Activated CD8-positive, alpha-beta memory T cell treated with anti-CD3 and anti-CD28 coated beads, Interleukin-2, amount 50 U/mL, for 48 hours (primary cell): Measurements from ENCODE around the gene MICAL3.

ENCODE experiments used
- DNase-seq: peaks from one replicate; pipeline ENCODE4 v3.0.0-alpha.2; 2020

MICAL3 gene

DNA sequence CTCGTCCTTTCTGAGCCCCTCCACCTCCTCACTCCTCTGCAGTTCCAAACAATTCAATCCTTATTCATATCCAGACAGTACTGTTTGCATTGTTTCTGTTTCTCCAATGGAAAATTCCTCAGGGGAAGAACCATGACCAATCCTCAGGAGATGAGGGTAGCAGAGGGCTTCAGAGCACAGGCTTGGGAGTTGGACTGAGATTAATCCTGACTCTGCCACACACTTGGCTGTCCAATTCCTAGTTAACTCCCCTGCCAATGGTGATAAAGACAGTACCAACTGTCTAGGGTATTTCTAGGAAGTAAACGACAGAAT lies 58.0 kb downstream of the MICAL3 start:
- DNase-seq, result no peak

- no peak for DNase-seq
These were observed 58.6 kb downstream of the MICAL3 start for GRCh38 chr22:17965538-17966402.

- no peak for DNase-seq
These were observed 59.7 kb downstream of the MICAL3 start for GRCh38 chr22:17964643-17965042.

DNA sequence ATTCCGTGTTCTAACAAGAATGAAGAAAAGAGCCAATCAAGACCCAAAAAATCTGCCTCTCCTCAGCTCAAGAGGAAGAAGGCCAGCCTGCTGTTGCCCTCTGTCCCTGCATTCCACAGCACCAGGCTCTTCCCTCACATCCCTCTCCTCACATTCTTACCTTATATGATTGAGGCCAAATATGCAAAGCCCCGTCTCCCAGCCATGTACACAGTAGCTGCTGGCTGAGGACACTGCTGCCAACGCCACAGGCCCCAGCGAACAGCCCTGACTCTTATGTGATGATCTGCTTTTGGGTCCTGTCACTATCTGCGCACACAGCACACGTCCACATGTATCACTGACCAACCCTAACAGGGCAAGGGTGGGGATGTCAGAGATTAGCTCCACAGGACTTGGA lies 60.2 kb downstream of the MICAL3 start:
- DNase-seq, result no peak

- DNase-seq, result no peak
These were observed 61.3 kb downstream of the MICAL3 start for GRCh38 chr22:17963015-17963414.

DNA sequence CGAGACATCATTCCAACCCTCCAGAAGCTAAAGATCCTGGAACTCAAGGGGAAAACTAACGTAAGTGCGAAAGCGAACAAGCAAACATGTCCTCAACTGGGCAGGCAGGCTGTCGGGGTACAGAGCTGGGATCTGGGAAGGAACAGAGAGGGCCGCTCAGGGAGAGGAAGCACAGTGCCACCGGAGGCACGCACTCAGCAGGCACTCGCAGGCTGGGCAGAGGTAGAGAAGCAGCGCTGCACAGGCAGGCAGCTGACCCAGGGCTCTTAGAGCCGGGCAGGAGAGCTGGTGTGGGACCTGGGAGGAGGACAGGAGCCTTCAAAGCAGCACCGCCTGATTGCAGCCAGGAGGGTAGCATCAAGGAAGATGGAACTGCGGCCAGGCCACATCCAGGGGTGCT lies 62.2 kb downstream of the MICAL3 start:
- no peak for DNase-seq

DNA sequence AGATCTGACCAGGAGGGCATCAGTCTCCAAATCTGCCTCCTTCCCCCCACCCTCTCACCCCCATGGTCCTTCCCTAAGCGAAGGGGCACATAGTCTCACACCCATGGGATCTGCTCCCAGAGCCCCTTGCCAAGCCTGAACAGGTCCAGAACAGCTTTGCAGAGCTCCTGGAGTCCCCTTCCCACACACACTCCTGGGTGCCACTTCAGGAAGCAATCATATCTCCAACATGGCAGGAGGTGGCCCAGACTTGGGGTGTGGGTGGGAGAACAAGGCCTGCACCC lies 63.0 kb downstream of the MICAL3 start:
- no peak for DNase-seq

DNA sequence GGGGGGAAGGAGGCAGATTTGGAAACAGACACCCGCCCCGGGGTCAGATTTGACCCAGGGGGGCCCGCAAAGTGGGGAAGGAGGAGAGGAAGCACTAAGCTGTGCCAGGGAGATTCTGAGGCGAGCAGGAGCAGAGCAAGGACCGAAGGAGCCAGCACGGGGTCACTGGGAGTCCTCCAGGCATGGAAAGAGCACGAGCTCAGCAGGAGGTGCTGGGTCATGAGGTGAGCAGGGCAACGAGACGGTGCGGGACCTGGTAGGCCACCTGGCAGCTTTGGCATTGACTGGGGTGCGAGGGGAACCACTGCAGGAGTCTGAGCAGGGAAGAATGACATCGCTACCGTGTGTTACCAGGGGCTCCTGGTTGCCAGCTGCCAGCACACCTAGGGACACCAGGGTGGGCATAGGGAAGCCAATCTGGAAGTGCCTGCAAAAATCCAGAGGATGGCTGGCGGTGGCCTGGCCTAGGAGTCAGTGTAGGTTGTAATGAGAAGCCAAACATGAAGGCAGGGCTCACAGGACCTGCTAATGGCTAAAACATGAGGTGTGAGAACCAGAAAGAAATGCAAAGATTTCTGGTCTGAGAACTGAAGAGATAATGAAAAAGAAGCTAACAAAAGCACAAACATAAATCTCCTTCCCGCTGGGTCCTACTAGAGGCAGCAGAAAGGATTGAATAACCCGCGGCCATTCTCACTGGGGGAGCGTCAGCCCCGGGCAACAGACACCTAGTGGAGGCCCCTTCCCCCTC lies 63.5 kb downstream of the MICAL3 start:
- DNase-seq, result no peak

GRCh38 chr22:17960011-17960410 lies 64.3 kb downstream of the MICAL3 start:
- DNase-seq, result no peak

DNA sequence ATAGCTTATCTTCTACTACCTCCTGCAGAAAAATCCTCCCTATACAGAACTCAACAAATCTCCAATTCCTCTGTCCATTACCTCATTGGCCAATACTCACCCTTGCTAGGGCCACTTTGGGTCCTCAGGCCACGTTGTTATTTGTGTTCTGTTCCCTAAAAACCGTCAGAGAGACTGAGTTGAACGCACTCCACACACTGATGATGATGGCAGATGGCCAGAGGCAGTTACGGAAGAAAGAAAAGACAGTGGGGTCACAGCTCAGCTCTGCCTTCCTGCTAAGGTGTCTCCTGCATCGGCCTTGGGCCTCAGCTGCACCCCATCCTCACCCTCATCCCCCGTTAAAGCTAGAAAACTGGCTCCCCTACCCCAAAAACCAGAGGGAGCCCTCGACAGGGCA lies 66.2 kb downstream of the MICAL3 start:
- no peak for DNase-seq

DNA sequence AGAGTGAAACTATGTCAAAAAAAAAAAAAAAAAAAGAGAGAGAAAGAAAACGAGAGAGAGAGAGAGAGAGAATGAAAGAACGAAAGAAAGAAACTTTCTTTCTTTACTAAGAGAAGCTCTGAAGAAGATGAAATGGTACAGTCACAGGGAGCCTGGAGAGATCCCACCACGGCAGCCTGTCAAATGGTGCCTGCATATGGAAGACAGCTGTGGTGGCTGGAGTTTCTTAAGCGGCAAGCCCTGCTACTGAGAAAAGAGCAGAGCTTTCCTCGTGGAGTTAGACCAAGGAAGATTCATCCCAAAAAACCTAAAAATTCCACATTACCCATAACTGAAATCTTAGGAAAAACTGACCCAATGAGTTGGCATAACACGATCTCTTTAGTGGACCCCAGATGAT lies 66.7 kb downstream of the MICAL3 start:
- no peak for DNase-seq

GRCh38 chr22:17957204-17957603 lies 67.2 kb downstream of the MICAL3 start:
- no peak for DNase-seq

DNA sequence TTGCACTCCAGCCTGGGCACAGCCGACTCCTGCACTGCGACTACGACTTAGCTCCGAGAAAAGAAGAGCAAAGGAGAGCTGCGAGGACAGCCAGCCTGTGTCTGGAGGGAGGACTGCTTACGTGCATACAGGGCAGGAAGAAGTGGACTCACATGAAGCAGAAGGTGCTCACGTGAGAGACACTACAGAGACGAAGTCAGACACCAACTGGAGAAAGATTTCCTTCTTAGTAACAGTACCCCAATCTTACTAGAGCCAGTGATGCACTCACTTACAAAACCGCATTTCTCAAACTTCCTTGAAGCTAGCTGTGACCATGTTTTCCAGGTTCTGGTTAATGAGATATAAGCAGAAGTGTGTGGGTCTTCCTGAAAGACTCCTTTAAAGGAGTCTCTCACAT lies 67.7 kb downstream of the MICAL3 start:
- DNase-seq, result no peak

DNA sequence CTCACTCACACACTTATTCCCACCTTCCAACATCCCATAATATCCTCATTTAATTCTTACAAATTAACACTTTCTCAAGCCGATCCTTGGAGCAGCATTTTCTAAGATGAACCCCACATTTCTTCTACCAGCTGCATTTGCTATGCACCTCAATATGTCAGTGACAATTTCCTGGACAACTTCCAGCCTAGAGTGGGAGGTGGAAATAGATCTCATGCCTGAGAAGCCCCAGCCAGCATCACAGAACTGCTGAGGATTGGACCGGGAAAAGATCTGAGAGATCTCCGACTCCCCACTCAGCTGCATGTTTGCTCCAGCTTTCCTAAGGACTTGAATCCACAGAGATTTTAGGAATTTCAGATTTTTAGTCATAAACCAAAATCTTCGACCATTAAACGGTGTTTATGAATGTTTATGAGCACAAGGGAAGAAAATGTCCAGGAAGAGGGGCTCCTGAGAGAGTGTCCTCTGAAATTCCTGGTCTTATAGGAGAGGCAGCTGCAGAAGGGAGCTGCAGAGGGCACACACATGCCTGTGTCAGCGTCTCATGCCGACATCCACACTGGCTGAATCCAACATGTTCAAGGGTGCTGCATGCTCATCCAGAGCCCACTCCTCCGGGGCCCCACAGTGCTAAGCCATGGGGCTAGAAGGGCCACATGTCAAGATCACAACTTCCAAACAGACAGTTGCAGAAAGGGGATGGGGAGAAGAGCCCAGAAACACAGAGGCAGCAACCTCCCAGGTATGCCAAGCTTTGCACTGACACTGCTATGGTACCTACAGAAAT lies 68.6 kb downstream of the MICAL3 start:
- DNase-seq, result no peak

DNA sequence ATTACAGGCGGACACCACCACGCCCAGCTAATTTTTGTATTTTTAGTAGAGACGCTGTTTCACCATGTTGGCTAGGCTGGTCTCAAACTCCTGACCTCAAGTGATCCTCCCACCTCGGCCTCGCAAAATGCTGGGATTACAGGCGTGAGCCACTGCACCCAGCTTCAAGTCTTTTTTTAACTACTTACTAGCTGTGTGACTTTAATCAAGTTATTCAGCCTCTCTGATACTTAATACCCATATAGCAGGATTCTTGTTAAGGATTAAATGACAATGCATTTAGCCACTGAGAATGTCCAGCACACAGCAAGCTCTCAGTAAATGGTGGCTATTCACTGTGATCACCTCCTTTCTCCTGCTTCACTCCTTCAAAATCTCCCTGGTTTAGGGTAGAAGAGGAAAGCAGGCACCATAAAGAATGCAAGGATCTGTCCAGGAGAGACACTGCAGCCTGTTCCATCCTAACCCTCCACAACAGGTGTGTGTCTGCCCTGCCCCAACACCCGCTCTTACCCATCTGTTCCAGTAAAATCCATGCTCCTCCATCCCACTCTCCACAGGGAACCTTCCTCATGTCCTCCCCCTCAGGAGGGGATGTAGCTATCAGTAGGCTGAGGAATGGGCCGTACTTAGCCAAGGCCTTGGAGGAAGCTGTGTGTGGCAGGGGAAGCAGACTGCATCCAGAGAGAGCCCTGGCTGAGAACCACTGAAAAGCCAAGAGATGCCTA lies 69.3 kb downstream of the MICAL3 start:
- DNase-seq, result no peak

DNA sequence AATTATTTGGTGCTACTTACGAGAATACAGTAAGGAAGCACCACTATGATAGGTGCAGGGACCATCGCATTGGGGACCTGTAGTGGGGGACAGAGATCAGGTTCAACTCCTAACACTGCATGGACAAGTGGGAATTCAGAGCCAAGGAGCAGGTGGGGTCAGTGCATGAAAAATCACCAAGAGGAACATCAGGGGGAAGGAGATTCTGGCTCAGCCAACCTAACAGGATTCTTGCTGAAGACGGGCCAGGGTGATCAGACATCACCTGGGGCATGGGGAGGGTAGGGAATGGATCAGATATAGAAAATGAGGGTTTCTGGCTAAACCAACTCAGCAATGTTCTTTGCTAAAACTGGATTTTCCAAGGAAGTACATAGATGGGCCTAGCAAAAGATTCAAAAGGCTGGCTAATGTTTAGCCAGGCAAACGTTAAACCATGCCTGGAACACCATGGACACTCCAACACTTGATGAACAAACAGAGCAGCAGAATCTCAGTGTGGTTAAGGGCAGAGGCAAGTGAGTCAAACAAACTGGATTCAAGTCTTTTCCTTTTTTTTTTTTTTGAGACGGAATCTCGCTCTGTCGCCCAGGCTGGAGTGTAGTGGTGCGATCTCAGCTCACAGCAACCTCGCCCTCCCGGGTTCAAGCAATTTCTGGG lies 70.0 kb downstream of the MICAL3 start:
- no peak for DNase-seq

DNA sequence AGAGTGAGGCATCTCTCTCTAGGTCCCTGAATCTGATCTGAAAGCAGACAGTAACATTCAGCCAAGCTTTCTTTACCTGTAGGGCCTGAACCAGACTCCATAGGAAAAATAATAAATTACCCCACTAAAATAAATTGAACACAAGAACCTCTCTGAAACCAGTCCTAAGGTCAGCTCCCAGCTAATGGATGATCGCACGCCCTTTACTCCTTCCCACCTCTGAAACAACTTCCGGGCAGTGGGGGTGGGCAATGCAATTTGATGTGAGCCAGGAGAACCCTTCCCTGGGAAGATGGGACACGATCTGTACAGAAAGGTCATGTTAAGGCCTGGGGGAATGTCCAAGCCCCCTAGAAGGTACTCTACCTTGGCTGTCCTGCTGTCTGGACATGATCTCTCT lies 71.2 kb downstream of the MICAL3 start:
- DNase-seq, result no peak

DNA sequence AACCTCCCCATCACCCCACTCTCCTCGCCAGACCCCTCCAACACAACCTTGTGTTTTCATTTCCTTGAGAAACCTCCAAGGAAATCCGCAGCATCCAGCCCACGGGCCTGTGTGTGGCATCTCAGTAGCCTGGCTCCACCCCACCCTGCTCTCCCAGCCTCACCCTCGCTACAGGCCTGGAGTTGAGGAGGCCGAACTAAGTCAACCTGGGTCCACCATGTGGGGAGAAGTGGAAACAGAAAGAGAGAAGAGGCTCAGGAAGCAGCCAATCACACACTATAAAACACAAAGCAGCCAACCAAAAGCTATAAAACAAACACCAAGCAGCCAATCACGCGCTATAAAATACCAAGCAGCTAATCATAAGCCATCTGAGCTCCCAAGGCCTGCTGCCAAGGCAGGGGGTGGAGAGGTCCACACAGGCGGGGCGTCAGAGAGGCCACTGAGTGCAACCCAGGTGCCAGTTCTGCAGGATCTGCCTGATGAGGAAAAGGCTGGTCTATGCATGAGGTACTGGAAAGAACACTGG lies 72.0 kb downstream of the MICAL3 start:
- no peak for DNase-seq

DNA sequence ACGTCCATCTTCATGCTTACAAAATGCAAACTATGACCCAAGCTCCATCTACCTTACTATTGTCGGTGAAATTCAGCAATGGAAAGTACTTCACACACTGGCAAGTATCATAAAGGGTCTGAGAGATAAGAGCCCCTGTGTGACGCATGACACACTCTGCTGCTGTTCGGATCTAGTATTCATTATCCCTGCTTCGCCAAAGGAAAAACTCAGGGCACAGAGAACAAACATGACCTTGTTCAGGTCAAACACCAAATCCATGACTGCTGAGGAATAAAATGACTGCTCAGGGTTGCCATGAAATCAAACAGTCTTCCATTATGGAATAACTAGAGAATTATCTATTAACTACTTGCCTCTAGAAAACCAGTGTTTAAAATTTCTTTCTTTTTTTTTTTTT lies 73.0 kb downstream of the MICAL3 start:
- no peak for DNase-seq

DNA sequence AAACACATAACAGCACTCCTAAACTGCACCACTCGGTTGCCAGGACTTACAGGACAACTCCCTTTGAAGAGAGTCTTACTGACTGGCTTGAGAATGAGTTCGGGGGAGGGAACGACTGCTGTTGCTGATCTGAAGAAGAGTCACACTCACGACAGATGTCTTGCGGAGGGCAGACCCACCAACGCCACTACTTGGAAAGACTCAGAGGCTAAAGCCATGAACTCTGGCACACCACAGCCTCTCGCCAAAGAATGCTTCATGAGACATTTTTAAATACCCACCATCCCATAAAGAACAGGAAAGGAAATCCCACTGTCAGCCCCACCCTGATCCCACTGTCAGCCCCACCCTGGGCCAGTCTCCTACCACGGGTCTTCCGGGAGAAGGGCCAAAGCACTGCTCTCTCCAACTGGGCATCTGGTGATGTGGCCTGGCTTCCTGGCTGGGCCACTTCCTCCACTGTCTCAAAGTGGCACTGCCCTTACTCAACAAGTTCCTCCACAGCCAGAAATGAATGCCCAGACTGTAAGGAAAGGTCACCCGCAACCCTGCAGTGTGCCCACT lies 73.6 kb downstream of the MICAL3 start:
- DNase-seq, result no peak

- DNase-seq, result no peak
These were observed 74.5 kb downstream of the MICAL3 start for GRCh38 chr22:17949642-17950473.
